ENCODE measurements around the gene SRGAP3. TPM values are rescaled to one million over a fixed set of nuclear protein-coding genes. Genes with fewer than 3 reads are reported as not detected.
A peak's percentile ranks its signal among the peaks of the same experiment; 100 is the strongest.

SRGAP3 gene
- total and polyA plus RNA-seq, 2 experiments from 2014 or later, result 7.4 to 8.3 TPM

DNA sequence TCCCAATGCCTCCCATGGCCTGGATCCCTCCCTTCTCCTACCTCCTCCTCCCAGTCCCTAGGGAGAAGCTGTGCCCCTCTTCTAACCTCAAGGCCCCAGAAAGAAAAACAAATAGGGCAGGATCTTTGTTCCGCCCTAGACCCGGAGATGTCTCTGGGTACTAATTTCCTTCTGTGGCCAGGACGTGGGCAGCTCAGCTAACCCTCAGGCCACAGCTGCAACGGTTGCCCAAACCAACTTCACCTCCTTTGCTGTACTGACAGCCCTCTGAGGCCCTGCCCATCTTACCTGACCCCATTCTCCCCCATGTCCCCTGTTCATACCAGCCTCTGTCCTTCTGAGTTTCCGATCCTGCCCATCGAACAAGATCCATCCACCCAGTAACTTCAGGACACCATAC lies 70.7 kb downstream of the SRGAP3 start:
- Histone ChIP-seq H3K27me3 (no peaks in the 10 kb centered on the region), H3K4me1 (ENCODE audit: insufficient read depth) (peaks cover 10% of the 10 kb centered on the region), H3K4me2 (no peak overlapping the region), H3K36me3 (replicated peaks; ENCODE audit: insufficient read depth, low read depth) (no peaks in the 10 kb centered on the region), H3K9me3 (ENCODE audit: low read depth) (no peaks in the 10 kb centered on the region), H3K27ac (no peak overlapping the region), H3K79me2 (no peaks in the 10 kb centered on the region), H4K20me1 (ENCODE audit: insufficient read depth, poor library complexity, severe bottlenecking) (no peaks in the 10 kb centered on the region), H2AFZ (no peak overlapping the region), H3K9me2 (replicated peaks; ENCODE audit: insufficient read depth) (no peaks in the 10 kb centered on the region), H3K4me3 (no peak overlapping the region)
- WGBS (ENCODE audit: low lambda C conversion rate, missing lambda C conversion rate), result 94% methylated on average over 6 of the region's 6 CpGs
- TF ChIP-seq EZH2phosphoT487 (IDR thresholded peaks at IDR 0.05; ENCODE audit: low read depth, severe bottlenecking, unreplicated experiment), result no peak
- TF ChIP-seq, protein P1, sequence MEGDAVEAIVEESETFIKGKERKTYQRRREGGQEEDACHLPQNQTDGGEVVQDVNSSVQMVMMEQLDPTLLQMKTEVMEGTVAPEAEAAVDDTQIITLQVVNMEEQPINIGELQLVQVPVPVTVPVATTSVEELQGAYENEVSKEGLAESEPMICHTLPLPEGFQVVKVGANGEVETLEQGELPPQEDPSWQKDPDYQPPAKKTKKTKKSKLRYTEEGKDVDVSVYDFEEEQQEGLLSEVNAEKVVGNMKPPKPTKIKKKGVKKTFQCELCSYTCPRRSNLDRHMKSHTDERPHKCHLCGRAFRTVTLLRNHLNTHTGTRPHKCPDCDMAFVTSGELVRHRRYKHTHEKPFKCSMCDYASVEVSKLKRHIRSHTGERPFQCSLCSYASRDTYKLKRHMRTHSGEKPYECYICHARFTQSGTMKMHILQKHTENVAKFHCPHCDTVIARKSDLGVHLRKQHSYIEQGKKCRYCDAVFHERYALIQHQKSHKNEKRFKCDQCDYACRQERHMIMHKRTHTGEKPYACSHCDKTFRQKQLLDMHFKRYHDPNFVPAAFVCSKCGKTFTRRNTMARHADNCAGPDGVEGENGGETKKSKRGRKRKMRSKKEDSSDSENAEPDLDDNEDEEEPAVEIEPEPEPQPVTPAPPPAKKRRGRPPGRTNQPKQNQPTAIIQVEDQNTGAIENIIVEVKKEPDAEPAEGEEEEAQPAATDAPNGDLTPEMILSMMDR (IDR thresholded peaks at IDR 0.05; ENCODE audit: poor library complexity), result no peak
- no peak for TF ChIP-seq EZH2 (IDR thresholded peaks at IDR 0.05; ENCODE audit: borderline replicate concordance)
- no peak for DNase-seq (ENCODE audit: low spot score)

DNA sequence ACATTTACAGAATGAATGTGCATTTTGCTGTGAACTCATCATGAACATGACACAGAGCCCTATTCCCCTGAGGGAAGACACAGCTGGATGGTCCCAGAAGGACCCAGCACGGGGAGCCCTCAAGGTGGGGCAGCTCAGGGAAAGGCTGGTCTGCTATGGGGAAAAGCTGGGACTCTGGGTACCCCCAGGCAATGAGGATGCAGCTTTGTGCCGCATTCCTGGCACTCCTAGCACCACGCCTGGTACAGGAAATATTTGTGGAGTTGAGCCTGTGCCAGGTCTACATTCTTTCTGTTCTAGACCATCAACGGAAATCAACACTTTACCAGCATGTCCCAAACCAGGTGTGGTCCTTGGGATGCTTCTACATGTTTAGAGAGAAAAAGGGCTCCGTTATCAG lies 74.0 kb downstream of the SRGAP3 start:
- H3K27ac ChIP-seq, result no peak overlapping the region
- no peaks in the 10 kb centered on the region for H4K20me1 ChIP-seq (ENCODE audit: insufficient read depth, poor library complexity, severe bottlenecking)
- H3K79me2 ChIP-seq, result no peaks in the 10 kb centered on the region
- no peak overlapping the region for H3K4me2 ChIP-seq
- TF ChIP-seq, protein P1 (IDR thresholded peaks at IDR 0.05; ENCODE audit: poor library complexity), result no peak
- TF ChIP-seq EZH2phosphoT487 (IDR thresholded peaks at IDR 0.05; ENCODE audit: low read depth, severe bottlenecking, unreplicated experiment), result no peak
- TF ChIP-seq EZH2 (IDR thresholded peaks at IDR 0.05; ENCODE audit: borderline replicate concordance), result no peak
- H2AFZ ChIP-seq, result no peak overlapping the region
- H3K27me3 ChIP-seq, result no peaks in the 10 kb centered on the region
- no peaks in the 10 kb centered on the region for H3K9me3 ChIP-seq (ENCODE audit: low read depth)
- no peak overlapping the region for H3K4me3 ChIP-seq
- WGBS (ENCODE audit: low lambda C conversion rate, missing lambda C conversion rate), result 74% methylated on average over 5 of the region's 5 CpGs
- no peaks in the 10 kb centered on the region for H3K36me3 ChIP-seq (replicated peaks; ENCODE audit: insufficient read depth, low read depth)
- no peak for DNase-seq (ENCODE audit: low spot score)
- H3K4me1 ChIP-seq (ENCODE audit: insufficient read depth), result peaks cover 5% of the 10 kb centered on the region
- no peaks in the 10 kb centered on the region for H3K9me2 ChIP-seq (replicated peaks; ENCODE audit: insufficient read depth)

DNA sequence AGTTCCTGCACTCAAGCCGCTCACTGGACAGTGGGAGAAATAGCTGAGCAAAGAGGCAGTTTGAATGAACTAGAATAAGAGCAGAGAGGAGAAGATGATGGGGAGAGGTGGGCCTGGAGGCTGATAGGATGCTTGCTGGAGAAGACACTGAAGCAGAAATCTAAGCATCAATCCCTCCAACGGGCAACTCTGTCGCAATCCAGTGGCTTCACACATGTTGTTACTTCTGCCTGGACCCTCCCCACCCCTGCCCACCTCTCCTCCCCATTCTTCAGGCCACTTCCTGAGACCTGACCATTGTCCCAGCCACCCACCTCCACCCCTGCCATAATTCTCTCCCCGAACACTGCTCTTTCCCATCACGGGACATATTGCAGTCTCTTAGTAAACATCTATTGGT lies 76.0 kb downstream of the SRGAP3 start:
- no peak for DNase-seq (ENCODE audit: low spot score)
- H3K4me1 ChIP-seq (ENCODE audit: insufficient read depth), result peaks cover 8% of the 10 kb centered on the region
- no peak overlapping the region for H3K4me3 ChIP-seq
- H3K4me2 ChIP-seq, result no peak overlapping the region
- no peak overlapping the region for H3K27ac ChIP-seq
- no peak overlapping the region for H2AFZ ChIP-seq
- H3K9me3 ChIP-seq (ENCODE audit: low read depth), result no peaks in the 10 kb centered on the region
- no peaks in the 10 kb centered on the region for H4K20me1 ChIP-seq (ENCODE audit: insufficient read depth, poor library complexity, severe bottlenecking)
- H3K9me2 ChIP-seq (replicated peaks; ENCODE audit: insufficient read depth), result no peaks in the 10 kb centered on the region
- H3K36me3 ChIP-seq (replicated peaks; ENCODE audit: insufficient read depth, low read depth), result no peaks in the 10 kb centered on the region
- TF ChIP-seq, protein P1 (IDR thresholded peaks at IDR 0.05; ENCODE audit: poor library complexity), result no peak
- TF ChIP-seq EZH2phosphoT487 (IDR thresholded peaks at IDR 0.05; ENCODE audit: low read depth, severe bottlenecking, unreplicated experiment) (no peak), EZH2 (IDR thresholded peaks at IDR 0.05; ENCODE audit: borderline replicate concordance) (no peak)
- WGBS (ENCODE audit: low lambda C conversion rate, missing lambda C conversion rate), result 88% methylated on average over 5 of the region's 5 CpGs
- H3K79me2 ChIP-seq, result no peaks in the 10 kb centered on the region
- no peaks in the 10 kb centered on the region for H3K27me3 ChIP-seq

DNA sequence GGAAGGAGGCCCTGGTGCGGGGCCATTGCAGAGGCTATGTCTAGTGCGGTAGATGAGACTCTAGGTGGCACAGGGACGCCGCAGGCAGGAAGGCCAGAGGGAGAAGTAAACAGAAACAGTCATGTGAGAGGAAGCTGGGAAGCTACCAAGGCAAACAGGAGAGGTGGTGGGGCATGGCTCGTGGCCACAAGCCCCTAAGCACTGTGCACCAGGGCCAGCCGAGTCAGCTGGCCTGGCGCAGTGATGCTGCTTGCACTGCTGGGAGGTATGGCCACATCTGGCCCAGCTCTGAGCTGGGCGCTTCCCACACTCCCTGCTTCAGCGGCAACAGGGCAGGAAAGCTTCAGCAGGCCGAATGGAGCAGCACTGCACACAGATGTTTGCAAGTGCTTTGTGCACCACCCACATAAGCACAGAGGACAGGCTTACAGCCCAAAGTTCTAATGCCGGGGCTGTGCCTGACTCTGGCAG lies 76.6 kb downstream of the SRGAP3 start:
- 76% methylated on average over 11 of the region's 11 CpGs for WGBS (ENCODE audit: low lambda C conversion rate, missing lambda C conversion rate)
- no peak overlapping the region for H3K4me2 ChIP-seq
- H2AFZ ChIP-seq, result no peak overlapping the region
- no peaks in the 10 kb centered on the region for H4K20me1 ChIP-seq (ENCODE audit: insufficient read depth, poor library complexity, severe bottlenecking)
- no peaks in the 10 kb centered on the region for H3K9me3 ChIP-seq (ENCODE audit: low read depth)
- H3K9me2 ChIP-seq (replicated peaks; ENCODE audit: insufficient read depth), result no peaks in the 10 kb centered on the region
- peaks cover 8% of the 10 kb centered on the region for H3K4me1 ChIP-seq (ENCODE audit: insufficient read depth)
- H3K27ac ChIP-seq, result peak overlapping the region; percentile 20
- H3K27me3 ChIP-seq, result no peaks in the 10 kb centered on the region
- no peak for TF ChIP-seq EZH2 (IDR thresholded peaks at IDR 0.05; ENCODE audit: borderline replicate concordance)
- TF ChIP-seq, protein P1 (IDR thresholded peaks at IDR 0.05; ENCODE audit: poor library complexity), result no peak
- no peak for TF ChIP-seq EZH2phosphoT487 (IDR thresholded peaks at IDR 0.05; ENCODE audit: low read depth, severe bottlenecking, unreplicated experiment)
- no peak for DNase-seq (ENCODE audit: low spot score)
- H3K79me2 ChIP-seq, result no peaks in the 10 kb centered on the region
- no peaks in the 10 kb centered on the region for H3K36me3 ChIP-seq (replicated peaks; ENCODE audit: insufficient read depth, low read depth)
- no peak overlapping the region for H3K4me3 ChIP-seq

Measured in hepatocyte (in vitro differentiated cells).